Peyer's patch (tissue), 4 donors: ENCODE results near the gene OPCML. TPM values are rescaled to one million over a fixed set of nuclear protein-coding genes. Genes with fewer than 3 reads are reported as not detected.

Source experiments
- DNase-seq, 3 donors: peaks; one replicate each; pipeline ENCODE4 v3.0.0-alpha.2; 2017 to 2019
- H3K27ac ChIP-seq, 4 donors: fragments of 200-600 bp; sonication (generic); one replicate each; pipeline ENCODE4 v1.5.1; 2016 to 2019
- H3K27me3 ChIP-seq, 2 donors: fragments of 200-600 bp; sonication (generic); one replicate each; pipeline ENCODE4 v1.5.1; 2019
- H3K36me3 ChIP-seq, 3 donors: fragments of 200-600 bp; sonication (generic); one replicate each; pipeline ENCODE4 v1.5.1; 2016 to 2019
- H3K4me1 ChIP-seq, 4 donors: fragments of 200-600 bp; sonication (generic); one replicate each; pipeline ENCODE4 v1.5.1; 2016 to 2019
- H3K4me3 ChIP-seq, 4 donors: fragments of 200-600 bp; sonication (generic); 1 replicate in 3 of 4; 2 replicates in 1 of 4; pipeline ENCODE4 v1.5.1; 2016 to 2019; ENCODE audit warnings: mild to moderate bottlenecking in 1 of 4
- H3K9me3 ChIP-seq, 4 donors: fragments of 200-600 bp; sonication (generic); one replicate each; pipeline ENCODE4 v1.5.1; 2016 to 2019; ENCODE audit warnings: mild to moderate bottlenecking in 1 of 4
- POLR2A ChIP-seq, 2 donors: fragments of 450-650 bp; IDR thresholded peaks; one replicate each; pipeline ENCODE4 v1.5.1; 2017; ENCODE audit warnings: antibody characterized with exemption in 2 of 2, mild to moderate bottlenecking in 2 of 2, moderate library complexity in 2 of 2
- total RNA-seq, 4 donors: library from RNA; depleted of rRNA; stranded (reverse); fragments of >200 nt; gene quantifications; one replicate each; pipeline ENCODE4 v1.1.0, GENCODE V29; 2016
- TF ChIP-seq, protein P1 (sequence below), 6 experiments: fragments of 450-650 bp in 4 of 6; fragments of 200-600 bp in 2 of 6; sonication (generic) in 1 of 6; IDR thresholded peaks; one replicate each; pipeline ENCODE4 v1.5.1; 2017 to 2019; ENCODE audit warnings: antibody characterized with exemption in 6 of 6, mild to moderate bottlenecking in 3 of 6, moderate library complexity in 1 of 6

Gene OPCML
- total RNA-seq, 4 donors from 2014 or later = not detected

DNA sequence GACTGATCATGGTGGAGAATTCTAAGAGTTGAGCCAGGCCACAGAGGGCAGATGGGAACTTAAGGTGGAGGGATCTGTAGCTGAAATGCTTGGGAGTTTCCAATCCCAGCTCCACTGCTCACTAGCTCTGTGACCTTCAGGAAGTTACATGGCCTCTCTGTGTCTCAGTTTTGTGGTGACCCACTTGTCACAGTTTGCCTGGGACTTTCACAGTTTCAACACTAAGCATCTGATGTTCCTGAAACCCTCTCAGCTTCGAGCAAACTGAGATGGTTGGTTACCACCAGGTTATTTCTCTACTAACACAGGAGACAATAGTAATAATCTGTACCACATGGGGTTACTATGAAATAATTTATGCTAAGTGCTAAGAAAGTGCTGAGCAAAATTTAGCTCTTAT is 505.3 kb downstream of the OPCML start:
- Histone ChIP-seq H3K27me3 (no peaks in the 10 kb centered on the region), H3K27ac (no peak overlapping the region), H3K36me3 (no peaks in the 10 kb centered on the region), H3K9me3 (no peaks in the 10 kb centered on the region), H3K4me3 (no peak overlapping the region), H3K4me1 (no peaks in the 10 kb centered on the region)
- no peak for TF ChIP-seq POLR2A (IDR thresholded peaks at IDR 0.05)
- no peak for DNase-seq

DNA sequence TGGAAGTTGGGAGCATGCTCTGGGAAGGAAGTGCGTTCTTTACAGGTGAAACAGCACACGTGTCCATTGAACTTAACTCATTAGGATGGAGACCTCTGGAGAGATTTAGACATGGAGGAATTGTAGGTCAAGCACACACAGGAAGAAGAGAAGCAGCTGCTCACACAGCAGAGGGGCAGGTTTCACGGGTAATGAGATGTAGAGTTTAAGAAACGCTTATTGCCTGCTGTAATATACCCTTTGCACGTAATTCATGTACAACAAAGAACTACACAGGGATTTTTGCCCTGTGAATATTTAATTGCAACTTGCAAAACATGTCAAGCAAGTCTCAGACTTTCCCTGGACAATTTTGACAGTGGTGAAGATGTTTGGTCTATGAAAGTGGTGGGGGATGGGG is 508.0 kb downstream of the OPCML start:
- Histone ChIP-seq H3K27ac (no peak overlapping the region), H3K4me1 (no peaks in the 10 kb centered on the region), H3K36me3 (no peaks in the 10 kb centered on the region), H3K4me3 (no peak overlapping the region), H3K27me3 (no peaks in the 10 kb centered on the region), H3K9me3 (no peaks in the 10 kb centered on the region)
- no peak for DNase-seq
- TF ChIP-seq, protein P1, sequence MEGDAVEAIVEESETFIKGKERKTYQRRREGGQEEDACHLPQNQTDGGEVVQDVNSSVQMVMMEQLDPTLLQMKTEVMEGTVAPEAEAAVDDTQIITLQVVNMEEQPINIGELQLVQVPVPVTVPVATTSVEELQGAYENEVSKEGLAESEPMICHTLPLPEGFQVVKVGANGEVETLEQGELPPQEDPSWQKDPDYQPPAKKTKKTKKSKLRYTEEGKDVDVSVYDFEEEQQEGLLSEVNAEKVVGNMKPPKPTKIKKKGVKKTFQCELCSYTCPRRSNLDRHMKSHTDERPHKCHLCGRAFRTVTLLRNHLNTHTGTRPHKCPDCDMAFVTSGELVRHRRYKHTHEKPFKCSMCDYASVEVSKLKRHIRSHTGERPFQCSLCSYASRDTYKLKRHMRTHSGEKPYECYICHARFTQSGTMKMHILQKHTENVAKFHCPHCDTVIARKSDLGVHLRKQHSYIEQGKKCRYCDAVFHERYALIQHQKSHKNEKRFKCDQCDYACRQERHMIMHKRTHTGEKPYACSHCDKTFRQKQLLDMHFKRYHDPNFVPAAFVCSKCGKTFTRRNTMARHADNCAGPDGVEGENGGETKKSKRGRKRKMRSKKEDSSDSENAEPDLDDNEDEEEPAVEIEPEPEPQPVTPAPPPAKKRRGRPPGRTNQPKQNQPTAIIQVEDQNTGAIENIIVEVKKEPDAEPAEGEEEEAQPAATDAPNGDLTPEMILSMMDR (IDR thresholded peaks at IDR 0.05) = no peak

DNA sequence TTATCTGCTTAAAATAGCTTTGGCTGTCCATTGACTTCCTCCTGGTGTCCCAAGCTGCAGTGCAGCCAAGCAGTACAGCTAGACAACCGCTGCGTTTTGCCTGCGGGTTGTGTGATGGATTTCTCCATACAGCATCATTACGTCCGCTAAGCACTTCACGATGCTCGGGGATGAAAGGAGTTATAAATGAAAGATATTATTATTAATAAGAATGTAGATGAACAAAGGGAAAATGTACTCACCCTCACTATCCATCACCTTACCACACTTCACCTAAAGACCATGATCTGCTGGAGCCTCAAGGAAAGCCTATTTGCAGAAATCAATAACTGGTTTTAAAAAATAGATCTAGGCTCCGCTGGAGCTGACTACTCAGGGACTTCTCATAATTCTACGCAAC is 509.1 kb downstream of the OPCML start:
- Histone ChIP-seq H3K27ac (no peak overlapping the region), H3K27me3 (no peaks in the 10 kb centered on the region), H3K36me3 (no peaks in the 10 kb centered on the region), H3K9me3 (no peaks in the 10 kb centered on the region), H3K4me3 (no peak overlapping the region), H3K4me1 (no peaks in the 10 kb centered on the region)
- TF ChIP-seq POLR2A (IDR thresholded peaks at IDR 0.05) = no peak
- no peak for DNase-seq

DNA sequence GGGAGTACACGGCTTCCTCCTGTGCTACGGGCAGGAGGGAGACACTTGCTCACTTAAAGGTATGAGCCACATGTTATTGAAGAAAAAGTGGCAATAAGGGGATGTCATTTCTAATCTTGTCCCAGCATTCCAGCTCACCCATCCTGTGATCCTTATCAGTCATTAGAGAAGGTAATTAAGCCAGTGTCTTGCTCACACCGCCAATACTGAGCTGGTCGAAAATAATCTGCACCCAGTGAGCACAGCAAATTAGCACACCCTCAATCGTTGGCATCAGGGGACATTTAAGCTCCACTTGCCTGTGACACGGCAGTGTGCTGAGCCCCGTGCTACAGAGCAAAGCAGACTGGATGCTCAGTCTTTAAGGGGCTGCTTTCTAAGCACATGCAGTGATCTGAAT is 510.7 kb downstream of the OPCML start:
- H3K36me3 ChIP-seq = no peaks in the 10 kb centered on the region
- no peak for DNase-seq
- TF ChIP-seq, protein P1 (IDR thresholded peaks at IDR 0.05) = no peak
- TF ChIP-seq POLR2A (IDR thresholded peaks at IDR 0.05) = no peak
- H3K9me3 ChIP-seq = no peaks in the 10 kb centered on the region
- no peaks in the 10 kb centered on the region for H3K4me1 ChIP-seq
- H3K27ac ChIP-seq = no peak overlapping the region
- no peak overlapping the region for H3K4me3 ChIP-seq
- H3K27me3 ChIP-seq = no peaks in the 10 kb centered on the region

DNA sequence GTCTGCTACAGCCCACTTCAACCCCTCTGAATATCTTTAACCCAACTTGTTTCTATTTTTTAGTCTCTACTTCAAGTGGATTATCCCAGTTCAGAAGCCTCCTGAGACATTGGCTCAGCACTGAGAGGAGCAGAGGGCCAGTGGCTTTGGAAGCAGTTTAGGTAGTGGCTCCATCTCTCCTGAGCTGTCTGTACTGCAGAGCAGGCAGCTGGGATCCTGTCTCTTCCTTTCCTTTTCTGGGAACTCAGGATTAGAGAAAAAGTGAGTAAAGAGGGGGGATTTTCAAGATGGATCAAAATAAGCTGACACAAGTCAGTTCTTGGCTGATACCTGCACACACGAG is 512.0 kb downstream of the OPCML start:
- Histone ChIP-seq H3K4me1 (no peaks in the 10 kb centered on the region), H3K9me3 (no peaks in the 10 kb centered on the region), H3K36me3 (no peaks in the 10 kb centered on the region), H3K27me3 (no peaks in the 10 kb centered on the region), H3K27ac (no peak overlapping the region), H3K4me3 (no peak overlapping the region)
- no peak for DNase-seq
- no peak for TF ChIP-seq POLR2A (IDR thresholded peaks at IDR 0.05)
- TF ChIP-seq, protein P1 (IDR thresholded peaks at IDR 0.05) = no peak

DNA sequence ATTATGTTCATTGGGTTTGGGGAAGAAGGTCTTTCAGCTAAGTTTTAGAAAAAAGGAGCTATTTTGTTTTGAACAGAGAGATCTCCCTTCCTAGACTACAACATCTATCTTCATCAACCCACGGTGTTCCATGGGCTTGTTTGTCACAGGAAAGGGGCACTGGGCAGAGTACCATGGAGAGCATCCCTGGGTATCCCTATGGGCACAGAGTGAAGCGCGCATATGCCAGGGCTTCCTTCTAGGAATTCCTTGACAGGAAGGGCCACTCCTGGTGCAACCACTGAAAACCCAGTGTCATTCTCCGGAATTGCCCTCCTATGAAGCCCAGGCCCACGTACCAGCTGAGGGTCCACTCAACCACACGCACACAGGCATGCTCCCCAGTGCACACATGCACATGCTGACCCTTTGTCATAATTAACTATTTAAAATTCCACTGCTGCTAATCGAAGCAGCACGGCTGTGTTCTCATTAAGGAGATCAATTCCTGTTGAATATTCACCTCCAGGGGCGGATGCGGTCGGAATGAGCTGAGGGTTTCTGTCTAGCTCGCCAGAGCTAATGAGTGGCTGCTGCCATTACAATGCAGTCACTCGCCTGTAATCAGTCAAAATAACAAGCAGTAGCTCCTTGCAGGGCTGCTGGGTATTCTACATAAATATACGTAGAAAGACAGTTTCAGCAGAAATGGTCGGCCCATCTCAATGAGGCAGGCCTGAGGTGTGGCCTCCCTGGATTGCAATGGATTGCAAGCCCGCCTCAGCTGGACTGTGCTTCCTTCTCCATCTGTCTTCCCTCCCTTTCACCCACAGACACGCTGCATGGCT is 512.5 kb downstream of the OPCML start:
- Histone ChIP-seq H3K4me3 (no peak overlapping the region), H3K4me1 (no peaks in the 10 kb centered on the region), H3K27me3 (no peaks in the 10 kb centered on the region), H3K9me3 (no peaks in the 10 kb centered on the region), H3K36me3 (no peaks in the 10 kb centered on the region), H3K27ac (no peak overlapping the region)
- TF ChIP-seq, protein P1 (IDR thresholded peaks at IDR 0.05) = no peak
- no peak for TF ChIP-seq POLR2A (IDR thresholded peaks at IDR 0.05)
- no peak for DNase-seq

DNA sequence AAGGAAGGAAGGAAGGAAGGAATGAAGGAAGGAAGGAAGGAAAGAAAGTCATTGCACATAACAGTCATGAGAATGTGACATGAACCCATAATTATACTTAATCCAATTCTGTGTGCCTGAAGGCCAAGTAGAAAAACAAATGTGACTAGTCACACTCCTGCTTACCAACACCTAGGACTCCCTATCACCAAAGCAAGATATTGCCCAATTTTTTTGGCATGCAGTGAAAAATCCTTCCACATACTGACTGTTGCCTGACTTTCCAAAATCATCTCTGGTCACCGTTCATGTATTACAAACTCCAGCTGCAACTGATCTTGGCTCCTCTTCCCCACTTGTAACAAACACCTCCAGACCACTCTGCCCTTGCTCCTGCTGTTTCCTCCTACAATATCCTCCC is 516.8 kb downstream of the OPCML start:
- Histone ChIP-seq H3K36me3 (no peaks in the 10 kb centered on the region), H3K4me1 (peaks cover 0 to 13% (median 0%) of the 10 kb centered on the region in 4 donors), H3K27me3 (no peaks in the 10 kb centered on the region), H3K27ac (no peak overlapping the region), H3K4me3 (no peak overlapping the region), H3K9me3 (no peaks in the 10 kb centered on the region)
- no peak for DNase-seq
- TF ChIP-seq POLR2A (IDR thresholded peaks at IDR 0.05) = no peak
- TF ChIP-seq, protein P1 (IDR thresholded peaks at IDR 0.05) = no peak
